Iris pigment epithelial cell (primary cell): ENCODE measurements around the gene RDH8.

Experiments
- DNase-seq: peaks from one replicate; pipeline ENCODE4 v3.0.0-alpha.2; 2011; ENCODE audit warnings: low read depth

RDH8 gene

GRCh38 chr19:10037367-10037766, 24.1 kb downstream of the RDH8 start:
- DNase-seq, result no peak

- no peak for DNase-seq
These were observed 24.5 kb downstream of the RDH8 start for GRCh38 chr19:10037809-10038208.

- DNase-seq, result peak; percentile 20
These were observed 30.1 kb downstream of the RDH8 start for GRCh38 chr19:10043286-10043927.

- DNase-seq, result no peak
These were observed 31.1 kb downstream of the RDH8 start for GRCh38 chr19:10044390-10044789.

- DNase-seq, result no peak
These were observed 32.1 kb downstream of the RDH8 start for GRCh38 chr19:10045371-10045770.

GRCh38 chr19:10049626-10050025, 36.3 kb downstream of the RDH8 start:
- no peak for DNase-seq

- no peak for DNase-seq
These were observed 39.5 kb downstream of the RDH8 start for GRCh38 chr19:10052602-10053360.

- DNase-seq, result no peak
These were observed 48.5 kb downstream of the RDH8 start for GRCh38 chr19:10061717-10062310.

- DNase-seq, result no peak
These were observed 54.9 kb downstream of the RDH8 start for GRCh38 chr19:10068205-10068604.

- peak; percentile 30 for DNase-seq
These were observed 55.8 kb downstream of the RDH8 start for GRCh38 chr19:10069046-10069445.

GRCh38 chr19:10070730-10071446, 57.6 kb downstream of the RDH8 start:
- no peak for DNase-seq
